Bronchial epithelial cell (primary cell): ENCODE data around the gene NR3C1. TPM values are rescaled to one million over a fixed set of nuclear protein-coding genes. Genes with fewer than 3 reads are reported as not detected.
"Not testable (repeated sequence)": the region's sequence is repeated elsewhere in the genome, so short reads cannot be mapped to it uniquely, and the experiment has no call there.

Source experiments
- DNase-seq: peaks from one replicate; pipeline ENCODE4 v3.0.0-alpha.2; 2010; ENCODE audit warnings: low read depth
- FAIRE-seq: peaks from 2 replicates; lab custom pipeline; 2011; peaks lifted over from hg19 to GRCh38; lab: Jason Lieb, UNC
- H3K27me3 ChIP-seq: 2 replicates; pipeline ENCODE4 v1.5.1; 2011; ENCODE audit warnings: low read length; ENCODE audit not compliant: control insufficient read depth, insufficient read depth
- H3K36me3 ChIP-seq: 2 replicates; pipeline ENCODE4 v1.5.1; 2011; ENCODE audit warnings: low read length; ENCODE audit not compliant: control insufficient read depth, insufficient read depth
- H3K4me3 ChIP-seq: 2 replicates; pipeline ENCODE4 v1.5.1; 2011; ENCODE audit warnings: mild to moderate bottlenecking, low read depth, low read length, control low read depth
- total RNA-seq: library from RNA; depleted of rRNA; stranded (reverse); fragments of >200 nt; gene quantifications from 2 replicates; pipeline ENCODE4 v1.2.1, GENCODE V29; 2014
- TF ChIP-seq, protein P1 (sequence below): IDR thresholded peaks from 2 replicates; pipeline ENCODE4 v1.5.1; 2011; ENCODE audit warnings: mild to moderate bottlenecking, moderate library complexity, low read length, control low read depth, inconsistent platforms; ENCODE audit not compliant: insufficient read depth, severe bottlenecking

NR3C1 gene
- total RNA-seq, 1 donor from 2014 or later = 41.9 TPM

DNA sequence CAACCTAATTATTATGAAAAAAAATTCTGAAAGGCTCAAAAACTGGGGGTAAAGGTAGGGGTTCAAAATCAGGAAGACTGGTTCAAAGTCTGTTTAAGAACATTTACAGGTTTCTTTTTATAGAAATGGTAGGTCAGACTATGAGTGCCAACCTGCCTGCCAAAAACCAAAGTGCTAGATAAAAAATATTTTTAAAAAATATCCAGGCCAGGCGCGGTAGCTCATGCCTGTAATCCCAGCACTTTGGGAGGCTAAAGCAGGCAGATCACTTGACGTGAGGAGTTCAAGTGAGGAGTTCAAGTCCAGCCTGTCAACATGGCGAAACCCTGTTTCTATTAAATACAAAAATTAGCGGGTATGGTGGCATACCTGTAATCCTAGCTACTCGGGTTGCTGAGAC is 67.0 kb downstream of the NR3C1 start:
- FAIRE-seq = no peak
- TF ChIP-seq, protein P1, sequence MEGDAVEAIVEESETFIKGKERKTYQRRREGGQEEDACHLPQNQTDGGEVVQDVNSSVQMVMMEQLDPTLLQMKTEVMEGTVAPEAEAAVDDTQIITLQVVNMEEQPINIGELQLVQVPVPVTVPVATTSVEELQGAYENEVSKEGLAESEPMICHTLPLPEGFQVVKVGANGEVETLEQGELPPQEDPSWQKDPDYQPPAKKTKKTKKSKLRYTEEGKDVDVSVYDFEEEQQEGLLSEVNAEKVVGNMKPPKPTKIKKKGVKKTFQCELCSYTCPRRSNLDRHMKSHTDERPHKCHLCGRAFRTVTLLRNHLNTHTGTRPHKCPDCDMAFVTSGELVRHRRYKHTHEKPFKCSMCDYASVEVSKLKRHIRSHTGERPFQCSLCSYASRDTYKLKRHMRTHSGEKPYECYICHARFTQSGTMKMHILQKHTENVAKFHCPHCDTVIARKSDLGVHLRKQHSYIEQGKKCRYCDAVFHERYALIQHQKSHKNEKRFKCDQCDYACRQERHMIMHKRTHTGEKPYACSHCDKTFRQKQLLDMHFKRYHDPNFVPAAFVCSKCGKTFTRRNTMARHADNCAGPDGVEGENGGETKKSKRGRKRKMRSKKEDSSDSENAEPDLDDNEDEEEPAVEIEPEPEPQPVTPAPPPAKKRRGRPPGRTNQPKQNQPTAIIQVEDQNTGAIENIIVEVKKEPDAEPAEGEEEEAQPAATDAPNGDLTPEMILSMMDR = no peak
- no peak overlapping the region for H3K4me3 ChIP-seq
- DNase-seq = no peak
- H3K36me3 ChIP-seq = no peaks in the 10 kb centered on the region
- H3K27me3 ChIP-seq = no peaks in the 10 kb centered on the region

DNA sequence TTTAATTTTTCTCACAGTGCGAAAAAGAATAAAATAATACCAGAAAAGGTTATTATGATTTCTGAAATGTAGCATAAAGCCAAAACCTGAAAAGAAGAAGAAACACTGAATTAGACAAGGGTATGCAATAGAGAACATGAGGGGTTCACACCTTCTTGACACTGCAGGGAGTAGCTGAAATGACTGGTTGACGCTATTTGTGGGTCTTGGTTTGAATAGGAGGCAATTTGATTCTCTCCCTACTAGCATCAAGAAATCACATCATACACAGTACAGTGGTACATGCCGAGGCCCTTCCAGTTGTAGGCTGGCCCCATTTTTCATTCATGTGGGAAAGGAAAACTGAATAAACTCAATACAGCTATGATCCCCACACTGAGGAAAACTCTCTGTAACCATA is 68.6 kb downstream of the NR3C1 start:
- no peak for DNase-seq
- TF ChIP-seq, protein P1 = no peak
- FAIRE-seq = no peak
- Histone ChIP-seq H3K36me3 (no peaks in the 10 kb centered on the region), H3K27me3 (no peaks in the 10 kb centered on the region), H3K4me3 (no peak overlapping the region)

DNA sequence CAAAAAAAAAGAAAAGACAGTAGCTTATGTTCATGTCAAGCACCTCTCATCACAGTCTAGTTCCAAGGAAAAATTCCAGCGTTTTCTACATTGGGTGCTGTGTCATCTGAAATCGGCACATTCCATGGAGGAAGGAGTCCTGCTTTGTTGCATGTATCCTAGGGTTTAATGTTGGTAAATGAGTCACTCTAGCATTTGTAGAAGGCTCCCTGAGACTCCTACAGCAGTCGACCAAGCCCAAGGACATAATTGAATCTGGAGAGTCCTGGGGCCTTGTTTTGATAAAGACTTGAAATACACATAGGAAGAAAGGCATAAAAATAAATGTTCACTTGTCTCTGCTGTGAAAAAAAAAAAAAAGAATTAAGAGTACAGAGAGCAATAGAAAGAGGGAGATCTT is 69.1 kb downstream of the NR3C1 start:
- not testable (repeated sequence) for H3K4me3 ChIP-seq, H3K36me3 ChIP-seq, DNase-seq, FAIRE-seq, H3K27me3 ChIP-seq

DNA sequence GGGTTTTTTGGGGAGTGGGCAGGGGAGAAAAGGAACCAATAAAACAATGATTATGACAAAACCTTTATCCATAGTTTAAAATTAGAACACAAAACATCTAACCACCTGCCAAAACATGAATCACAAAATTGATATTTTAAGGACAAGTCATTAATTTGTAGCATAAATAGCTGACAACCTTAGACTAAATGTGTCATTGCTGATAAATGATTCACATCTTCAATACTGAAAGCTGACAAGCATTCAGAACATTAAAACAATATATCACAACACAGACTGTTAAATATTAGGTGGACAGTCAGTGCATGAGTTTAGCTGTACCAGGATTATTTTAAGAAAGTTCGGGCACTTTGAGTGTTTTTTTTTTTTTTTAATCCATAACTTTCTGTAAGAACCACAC is 71.5 kb downstream of the NR3C1 start:
- DNase-seq = no peak
- Histone ChIP-seq H3K36me3 (no peaks in the 10 kb centered on the region), H3K4me3 (no peak overlapping the region), H3K27me3 (no peaks in the 10 kb centered on the region)
- no peak for FAIRE-seq
- TF ChIP-seq, protein P1 = no peak

DNA sequence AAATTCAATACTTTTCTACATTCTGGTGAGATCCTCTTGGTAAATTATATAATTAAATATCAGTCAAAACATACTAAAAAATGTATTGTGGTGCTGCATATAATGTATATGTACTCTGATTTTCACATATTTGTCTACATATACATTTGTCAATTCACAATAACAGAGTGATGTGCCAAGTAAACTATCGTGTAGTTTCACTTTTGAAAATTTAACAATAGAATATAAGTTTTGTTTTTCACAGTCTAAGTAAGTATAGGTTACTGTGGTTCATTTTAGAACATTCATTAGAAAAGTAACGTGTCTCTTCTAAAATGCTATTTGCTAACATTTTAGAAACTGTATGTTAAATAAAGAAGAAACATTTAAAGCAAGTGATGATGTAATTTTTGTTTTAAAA is 73.6 kb downstream of the NR3C1 start:
- DNase-seq (no peak), FAIRE-seq (no peak)
- TF ChIP-seq, protein P1 = no peak
- Histone ChIP-seq H3K27me3 (no peaks in the 10 kb centered on the region), H3K36me3 (no peaks in the 10 kb centered on the region), H3K4me3 (no peak overlapping the region)

DNA sequence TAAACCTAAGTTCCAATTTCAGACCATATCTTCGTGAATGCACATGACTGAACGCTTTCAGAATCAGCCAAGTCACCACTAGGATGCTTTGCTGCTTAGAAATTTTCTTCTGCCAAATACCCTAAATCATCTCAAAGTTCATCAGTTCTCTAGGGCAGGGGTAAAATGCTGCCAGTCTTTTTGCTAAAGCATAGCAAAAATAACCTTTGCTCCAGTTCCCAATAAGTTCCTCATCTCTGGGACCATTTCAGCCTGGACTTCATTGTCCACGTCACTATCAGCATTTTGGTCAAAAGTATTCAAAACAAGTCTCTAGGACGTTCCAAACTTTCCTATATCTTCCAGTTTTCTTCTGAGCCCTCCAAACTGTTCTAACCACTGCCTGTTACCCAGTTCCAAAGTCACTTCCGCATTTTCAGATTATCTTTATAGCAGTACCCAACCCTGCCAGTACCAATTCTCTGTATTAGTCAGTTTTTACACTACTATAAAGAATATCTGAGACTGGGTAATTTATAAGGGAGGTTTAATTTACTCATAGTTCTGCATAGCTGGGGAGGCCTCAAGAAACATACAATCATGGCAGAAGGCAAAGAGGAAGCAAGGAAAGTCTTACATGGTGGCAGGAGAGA is 74.8 kb downstream of the NR3C1 start:
- no peak overlapping the region for H3K4me3 ChIP-seq
- H3K36me3 ChIP-seq = no peaks in the 10 kb centered on the region
- DNase-seq (no peak), FAIRE-seq (no peak)
- TF ChIP-seq, protein P1 = no peak
- no peaks in the 10 kb centered on the region for H3K27me3 ChIP-seq

DNA sequence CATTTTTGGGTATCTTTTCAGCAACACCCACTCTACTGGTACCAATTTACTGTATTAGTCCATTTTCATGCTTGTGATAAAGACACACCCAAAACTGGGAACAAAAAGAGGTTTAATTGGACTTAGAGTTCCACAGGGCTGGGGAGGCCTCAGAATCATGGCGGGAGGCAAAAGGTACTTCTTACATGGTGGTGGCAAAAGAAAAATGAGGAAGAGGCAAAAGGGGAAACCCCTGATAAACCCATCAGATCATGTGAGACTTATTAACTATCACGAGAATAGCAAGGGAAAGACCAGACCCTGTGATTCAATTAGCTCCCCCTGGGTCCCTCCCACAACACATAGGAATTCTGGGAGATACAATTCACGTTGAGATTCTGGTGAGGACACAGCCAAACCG is 78.4 kb downstream of the NR3C1 start:
- not testable (repeated sequence) for H3K36me3 ChIP-seq, H3K4me3 ChIP-seq, DNase-seq, FAIRE-seq, H3K27me3 ChIP-seq

DNA sequence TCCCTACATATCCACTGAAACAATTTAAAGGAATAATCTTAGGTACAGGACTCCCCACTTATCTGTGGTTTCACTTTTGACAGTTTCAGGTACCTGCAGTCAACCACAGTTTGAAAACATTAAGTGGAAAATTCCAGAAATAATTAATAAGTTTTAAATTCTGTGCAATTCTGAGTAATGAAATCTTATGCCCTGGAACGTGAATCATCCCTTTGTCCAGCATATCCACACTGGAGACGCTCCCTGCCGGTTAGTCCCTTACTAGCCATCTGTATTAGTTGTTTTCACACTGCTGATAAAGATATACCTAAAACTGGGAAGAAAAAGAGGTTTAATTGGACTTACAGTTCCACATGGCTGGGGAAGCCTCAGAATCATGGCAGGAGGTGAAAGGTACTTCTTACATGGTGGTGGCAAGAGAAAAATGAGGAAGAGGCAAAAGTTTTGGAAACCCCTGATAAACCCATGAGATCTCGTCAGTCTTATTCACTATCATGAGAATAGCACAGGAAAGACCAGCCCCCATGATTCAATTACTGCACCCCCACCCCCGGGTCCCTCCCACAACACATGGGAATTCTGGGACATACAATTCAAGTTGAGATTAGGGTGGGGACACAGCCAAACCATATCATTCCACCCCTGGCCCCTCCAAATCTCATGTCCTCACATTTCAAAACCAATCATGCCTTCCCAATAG is 80.4 kb downstream of the NR3C1 start:
- H3K4me3 ChIP-seq, H3K36me3 ChIP-seq, DNase-seq, FAIRE-seq, H3K27me3 ChIP-seq: not testable (repeated sequence)
